HG03060 (cell line): ENCODE measurements around the gene GRID1.

Experiments
- ATAC-seq: cut with Tn5 transposase; IDR thresholded peaks from one replicate; pipeline ENCODE4 v1.9.1; 2021; ENCODE audit warnings: low read depth, moderate number of reproducible peaks; ENCODE audit not compliant: unreplicated experiment

GRID1 gene

DNA sequence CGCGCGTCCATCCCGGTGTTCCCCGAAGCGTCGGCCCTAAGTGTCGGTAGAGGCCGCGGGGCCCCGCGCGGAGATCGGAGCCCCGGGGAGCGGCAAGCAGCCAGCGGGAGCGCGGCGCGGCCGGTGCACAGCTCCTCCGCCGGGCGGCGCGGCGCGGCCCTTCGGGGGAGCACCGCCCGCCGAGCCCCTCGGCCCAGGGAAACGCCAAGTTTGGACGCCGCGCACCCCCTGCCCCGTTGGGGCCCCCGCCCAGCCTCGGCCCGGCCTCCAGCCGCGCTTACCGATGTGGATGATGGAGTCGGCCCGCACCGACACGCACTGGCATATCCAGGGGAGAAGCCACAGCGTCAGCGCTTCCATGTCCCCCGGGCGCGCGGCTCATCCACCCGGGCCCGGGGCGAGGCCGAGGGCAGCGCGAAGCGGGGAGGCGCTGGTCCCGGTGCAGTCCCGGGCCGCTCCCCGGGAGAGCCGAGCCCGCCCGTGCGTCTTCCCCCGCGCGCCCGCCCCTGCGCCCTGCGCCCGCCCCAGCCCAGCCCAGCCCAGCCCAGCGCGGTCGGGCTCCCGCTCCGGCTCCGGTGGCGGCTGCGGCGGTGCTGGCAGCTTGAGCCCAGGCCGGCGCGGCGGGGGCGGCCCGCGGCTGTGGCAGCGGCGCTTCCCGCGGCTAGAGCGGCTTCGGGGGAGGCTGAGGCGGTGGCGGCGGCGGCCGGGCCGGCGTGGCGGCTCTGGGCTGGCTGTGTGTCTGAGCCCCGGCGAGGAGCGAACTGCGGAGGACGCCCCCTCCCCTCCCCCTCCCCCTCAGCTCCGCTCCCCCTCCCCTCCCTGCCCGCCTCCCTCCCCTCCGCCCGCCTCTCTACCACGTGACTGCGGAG, at the start of gene GRID1:
TSS of gene GRID1 (minus strand) at position 763 of the 869 bp plus-strand sequence.
- no peak for ATAC-seq

DNA sequence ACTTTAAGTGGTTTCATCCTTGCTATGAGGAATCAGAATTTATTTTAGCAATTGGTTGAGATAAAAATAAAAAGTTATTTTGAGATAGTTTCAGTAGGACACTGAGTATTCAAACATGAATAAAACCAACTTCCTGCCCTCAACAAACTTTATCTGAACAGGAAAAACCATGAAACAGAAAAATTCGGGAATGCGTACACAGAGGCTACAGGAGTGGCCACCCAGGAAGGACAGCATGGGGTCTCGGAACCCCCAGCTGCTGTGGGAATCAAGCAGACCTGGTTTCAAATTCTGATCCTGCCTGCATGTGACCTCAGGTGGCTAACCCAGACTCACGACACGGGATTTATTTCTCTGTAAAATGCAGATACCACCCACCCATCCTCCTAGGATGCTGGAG, 49.0 kb upstream of the GRID1 start:
- no peak for ATAC-seq

DNA sequence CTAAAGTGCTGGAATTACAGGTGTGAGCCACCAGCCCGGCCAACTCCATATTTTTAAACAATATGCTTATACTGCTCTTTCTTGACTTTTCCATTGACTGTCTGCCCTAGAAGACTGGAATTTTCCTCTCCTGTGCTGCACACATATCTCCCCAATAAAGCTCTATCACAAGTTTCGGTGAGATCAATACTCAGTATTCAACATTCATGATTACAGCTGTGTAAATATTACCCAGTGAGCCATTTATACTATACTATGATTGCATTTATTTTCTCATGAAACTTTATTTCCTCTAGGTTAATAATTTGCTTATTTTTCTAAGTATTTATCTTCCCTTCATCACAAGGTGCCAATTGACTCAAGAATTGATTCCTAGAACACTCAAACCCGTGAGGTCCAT, 48.5 kb upstream of the GRID1 start:
- no peak for ATAC-seq

DNA sequence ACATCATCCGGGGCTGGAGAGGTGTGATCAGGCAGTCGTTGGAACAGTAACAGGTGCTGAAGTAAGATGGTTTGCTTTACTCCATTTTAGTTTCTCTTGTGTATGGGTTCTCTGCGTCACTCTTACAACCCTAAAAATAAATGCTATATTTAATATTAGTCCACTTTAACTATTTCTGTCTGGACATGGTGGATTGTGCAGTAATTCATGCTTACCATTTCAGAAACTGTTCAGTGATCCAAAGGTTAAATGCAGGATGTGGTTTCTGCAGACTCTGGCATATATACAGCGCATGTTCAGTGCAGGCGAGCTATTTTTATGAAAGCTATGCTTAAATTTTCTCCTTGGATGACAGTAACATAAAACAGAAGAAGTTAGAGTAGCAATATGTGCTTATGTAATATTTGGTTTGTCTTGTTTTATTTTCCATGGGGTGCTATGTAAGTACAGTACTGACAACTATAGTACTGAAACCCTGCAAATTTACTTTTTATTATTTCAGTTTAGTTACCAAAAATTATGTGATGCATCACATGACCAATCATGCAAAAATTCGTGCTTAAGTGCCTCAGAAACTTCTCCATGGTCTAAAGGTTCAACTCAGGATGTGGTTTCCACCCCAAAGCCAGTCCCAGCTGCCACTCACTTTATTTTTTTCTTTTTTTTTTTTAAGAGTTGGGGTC, 46.6 kb upstream of the GRID1 start:
- peak; percentile 76 for ATAC-seq

DNA sequence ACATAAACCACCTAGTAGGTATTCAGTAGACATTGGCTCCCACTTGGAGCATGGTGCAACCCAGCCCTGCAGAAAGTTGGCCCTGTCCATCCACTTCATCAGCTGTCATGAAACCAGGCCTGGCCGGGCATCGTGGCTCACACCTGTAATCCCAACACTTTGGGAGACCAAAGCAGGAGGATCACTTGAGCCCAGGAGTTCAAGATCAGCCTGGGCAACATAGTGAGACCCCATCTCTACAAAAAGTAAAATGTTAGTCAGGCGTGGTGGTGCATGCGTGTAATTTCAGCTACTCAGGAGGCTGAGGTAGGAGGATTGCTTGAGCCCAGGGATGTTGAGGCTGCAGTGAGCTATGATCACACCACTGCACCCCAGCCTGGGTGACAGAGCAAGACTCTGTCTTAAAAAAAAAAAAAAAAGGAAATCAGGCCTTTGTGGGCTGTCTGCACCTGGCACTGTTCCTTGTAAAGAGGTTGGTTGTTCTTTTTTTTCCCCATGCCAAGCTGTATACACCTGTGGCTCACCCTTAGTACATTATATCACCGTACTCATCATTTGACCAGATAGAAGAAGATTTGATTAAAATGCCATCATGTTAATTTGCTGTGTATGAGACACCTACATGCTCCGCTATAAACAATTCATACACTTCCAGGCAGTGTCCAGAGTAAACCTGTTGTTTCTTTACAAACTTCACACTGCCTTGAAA, 45.4 kb upstream of the GRID1 start:
- no peak for ATAC-seq

DNA sequence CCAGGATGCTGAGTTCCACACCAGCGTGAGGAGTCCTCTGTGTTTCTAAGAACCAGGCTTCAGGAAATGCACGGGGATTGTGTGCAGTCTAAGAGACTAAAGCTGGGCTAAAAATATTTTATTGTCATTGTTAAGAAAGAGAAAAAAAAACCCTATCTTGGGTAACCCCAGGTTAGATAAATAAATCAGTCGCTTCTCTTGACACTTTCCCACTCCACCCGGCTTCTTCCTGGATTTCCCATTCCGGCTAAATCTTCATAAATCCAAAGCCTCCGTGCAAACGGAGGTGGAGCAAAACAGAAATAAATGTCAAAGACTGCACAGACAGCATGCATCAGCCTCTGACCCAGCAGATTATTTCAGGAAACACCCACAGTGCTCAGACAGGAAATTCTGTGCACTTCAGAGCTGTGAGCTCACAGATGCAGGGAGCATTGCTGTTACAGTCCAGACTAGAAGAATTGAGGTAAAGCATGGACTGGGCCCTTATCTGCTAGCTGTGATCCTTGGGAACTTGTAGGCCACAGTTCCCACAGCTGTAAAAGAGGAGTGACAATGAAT, 44.8 kb upstream of the GRID1 start:
- no peak for ATAC-seq

DNA sequence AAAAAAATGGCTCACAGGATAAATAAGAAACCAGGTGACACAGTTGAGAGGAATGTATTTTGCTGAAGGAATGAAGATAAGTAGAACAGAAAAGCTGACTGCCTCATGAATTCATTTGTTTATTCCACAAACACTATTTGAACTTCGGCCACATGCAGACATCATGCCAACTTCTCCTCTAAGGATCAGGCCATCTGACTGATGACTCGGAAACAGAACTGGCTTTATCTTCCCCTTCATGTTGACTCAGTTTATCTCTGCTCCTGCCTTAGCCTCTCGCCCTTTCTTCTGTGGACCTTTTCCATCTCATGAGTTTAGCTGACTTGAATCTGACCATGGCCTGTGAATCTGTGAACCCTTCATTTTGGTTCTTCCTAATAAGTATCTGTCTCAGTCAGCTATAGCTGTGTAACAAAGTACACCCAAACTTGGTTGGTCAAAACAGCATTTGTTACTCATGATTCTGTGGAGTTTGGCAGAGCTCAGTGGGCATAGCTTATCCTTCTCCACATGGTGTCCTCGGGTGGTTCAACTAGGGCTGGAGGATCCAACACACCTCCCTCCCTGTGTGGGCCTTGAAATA, 44.0 kb upstream of the GRID1 start:
- no peak for ATAC-seq

DNA sequence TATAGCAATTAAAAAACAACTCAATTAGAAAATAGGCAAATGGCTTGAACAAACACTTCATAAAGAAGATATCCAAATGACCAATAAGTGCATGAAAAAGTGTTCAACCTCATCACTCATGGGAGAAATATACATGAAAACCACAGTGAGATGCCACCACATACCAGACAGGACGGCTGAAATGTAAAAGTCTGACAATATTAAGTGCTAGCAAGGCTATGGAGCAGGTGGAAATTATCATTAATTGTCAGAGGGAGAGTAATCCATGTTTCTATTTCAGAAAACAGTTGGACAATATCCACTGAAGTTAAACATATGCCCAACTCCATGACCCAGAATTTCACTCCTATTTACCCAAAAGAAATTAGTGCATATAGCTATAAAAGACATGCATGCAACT, 42.6 kb upstream of the GRID1 start:
- no peak for ATAC-seq

DNA sequence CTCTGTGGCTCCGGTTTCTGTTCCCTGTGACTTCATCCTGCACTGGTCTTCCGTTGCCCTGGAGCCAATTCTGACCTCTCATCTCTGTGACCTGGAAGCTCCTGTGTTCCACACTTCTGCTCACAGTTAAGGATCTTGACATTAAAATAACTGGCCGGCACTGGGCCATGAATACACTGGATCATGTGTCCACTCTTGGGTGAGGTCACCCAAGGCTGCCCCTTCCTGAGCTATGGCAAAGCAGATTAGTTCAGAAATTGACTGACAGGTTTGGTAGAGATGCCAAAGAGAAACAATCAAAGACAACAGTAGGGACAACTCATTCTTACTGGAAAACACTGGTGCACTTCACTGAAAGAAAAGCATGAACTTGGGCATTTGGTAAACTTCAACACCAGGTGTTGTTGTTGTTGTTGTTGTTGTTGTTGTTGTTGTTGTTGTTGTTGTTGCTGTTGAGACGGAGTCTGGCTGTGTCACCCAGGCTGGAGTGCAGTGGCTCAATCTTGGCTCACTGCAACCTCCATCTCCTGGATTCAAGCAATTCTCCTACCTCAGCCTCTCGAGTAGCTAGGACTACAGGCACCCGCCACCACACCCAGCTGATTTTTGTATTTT, 36.7 kb upstream of the GRID1 start:
- ATAC-seq: no peak

DNA sequence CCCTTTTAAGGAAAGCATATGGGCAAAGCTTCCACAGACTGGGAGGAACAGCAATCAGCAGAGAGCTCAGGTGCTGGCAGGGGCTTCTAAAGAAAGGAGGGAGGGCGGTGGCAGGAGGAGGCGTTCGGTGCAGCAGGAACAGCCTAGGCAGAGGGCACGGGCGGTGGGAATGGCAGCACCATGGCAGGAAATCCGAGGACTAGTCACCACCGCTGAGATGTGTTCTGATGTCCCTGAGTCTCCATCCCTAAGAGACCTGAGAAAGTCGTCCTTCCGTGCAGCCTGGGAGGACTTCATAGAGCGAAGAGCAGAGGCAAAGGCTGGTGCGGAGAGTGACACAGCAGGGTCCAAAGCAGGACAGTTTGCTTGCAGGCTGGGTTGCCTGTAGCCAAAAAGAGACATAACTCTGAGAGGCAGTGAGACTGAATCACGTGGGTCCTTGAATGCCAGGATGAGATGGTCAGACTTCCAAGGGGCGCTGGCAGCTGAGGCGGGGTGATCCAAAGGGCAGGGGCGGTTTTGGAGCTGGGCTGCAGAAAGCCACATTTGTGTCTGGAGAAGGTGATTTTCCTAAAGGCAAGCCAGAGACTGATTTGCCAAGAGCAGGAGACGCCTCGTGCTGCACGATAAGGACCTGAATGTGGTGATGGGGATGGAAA, 35.8 kb upstream of the GRID1 start:
- no peak for ATAC-seq

DNA sequence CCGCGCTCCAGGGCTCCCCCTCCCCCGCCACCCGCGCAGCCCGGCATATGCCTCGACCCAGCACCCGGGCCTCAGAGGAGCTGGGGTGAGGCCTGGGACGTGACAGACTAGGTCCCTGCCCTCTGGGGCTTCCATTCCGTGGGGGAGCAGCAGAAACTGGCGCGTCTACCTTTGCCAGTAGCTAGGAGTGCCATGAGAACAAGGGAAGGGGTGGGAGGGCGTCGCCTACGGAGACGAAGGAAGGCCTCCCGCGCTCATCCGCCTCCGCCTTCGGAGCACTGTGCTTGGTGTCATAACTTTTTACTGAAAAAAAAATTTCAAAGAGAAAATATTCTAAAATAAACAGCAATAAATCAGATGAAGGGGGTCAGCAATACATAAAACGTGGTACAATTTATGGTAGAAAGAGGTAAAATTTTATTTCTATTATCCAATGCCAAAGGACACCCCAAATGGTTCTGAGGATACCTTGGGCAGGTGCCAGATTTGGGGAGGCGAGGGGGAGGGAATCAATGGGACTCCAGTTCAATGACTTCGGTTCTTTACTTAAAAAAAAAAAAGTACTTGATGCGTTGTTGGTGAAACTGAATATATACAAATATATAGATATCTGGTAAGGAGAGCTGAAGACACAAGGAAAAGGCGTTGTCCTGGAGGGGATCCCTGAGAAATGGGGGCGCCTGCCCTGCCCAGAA, 35.1 kb upstream of the GRID1 start:
- ATAC-seq: no peak

DNA sequence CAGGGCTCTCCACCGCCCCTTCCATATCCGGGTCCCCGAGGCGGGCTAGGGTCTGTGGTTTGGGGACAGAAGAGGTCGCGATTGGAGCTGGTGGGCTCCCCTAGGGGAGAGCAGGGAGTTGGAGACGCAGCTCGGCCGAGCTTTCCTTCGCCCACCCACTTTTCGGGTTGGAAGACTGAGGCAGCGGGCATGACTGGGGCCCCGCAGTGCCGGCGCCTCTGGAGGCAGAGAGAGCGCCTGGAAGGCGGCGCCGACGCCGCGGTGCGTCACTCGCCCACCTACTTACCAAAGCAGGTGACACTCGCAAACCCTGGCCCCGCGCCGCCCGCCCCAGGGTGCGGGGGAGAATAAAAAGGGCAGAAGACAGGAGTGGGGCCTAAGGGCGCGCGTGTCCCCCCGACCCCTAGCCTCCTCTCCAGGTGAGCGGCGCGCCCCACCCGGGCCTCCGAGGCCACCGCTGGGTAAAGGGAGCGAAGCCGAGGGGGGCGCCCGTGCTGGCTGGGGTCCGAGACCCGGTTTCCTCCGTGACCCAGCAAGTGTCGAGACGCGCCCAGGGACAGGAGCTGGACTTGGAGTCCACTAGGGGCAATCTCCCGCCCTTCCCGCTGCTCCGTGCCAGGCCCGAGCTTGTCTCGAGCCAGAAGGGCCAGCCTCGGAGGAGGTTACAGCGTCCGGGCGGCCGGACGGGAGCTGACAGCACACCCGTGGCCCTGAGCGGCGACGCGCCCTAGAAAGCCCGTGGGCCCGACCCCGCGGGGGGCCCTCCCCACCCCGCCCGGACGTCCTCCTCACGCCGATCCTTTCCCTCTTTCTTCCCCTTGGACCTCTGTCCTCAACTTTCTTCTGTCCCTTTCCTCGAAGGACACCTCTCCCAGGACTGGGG, 34.4 kb upstream of the GRID1 start:
- peak; percentile 16 for ATAC-seq

DNA sequence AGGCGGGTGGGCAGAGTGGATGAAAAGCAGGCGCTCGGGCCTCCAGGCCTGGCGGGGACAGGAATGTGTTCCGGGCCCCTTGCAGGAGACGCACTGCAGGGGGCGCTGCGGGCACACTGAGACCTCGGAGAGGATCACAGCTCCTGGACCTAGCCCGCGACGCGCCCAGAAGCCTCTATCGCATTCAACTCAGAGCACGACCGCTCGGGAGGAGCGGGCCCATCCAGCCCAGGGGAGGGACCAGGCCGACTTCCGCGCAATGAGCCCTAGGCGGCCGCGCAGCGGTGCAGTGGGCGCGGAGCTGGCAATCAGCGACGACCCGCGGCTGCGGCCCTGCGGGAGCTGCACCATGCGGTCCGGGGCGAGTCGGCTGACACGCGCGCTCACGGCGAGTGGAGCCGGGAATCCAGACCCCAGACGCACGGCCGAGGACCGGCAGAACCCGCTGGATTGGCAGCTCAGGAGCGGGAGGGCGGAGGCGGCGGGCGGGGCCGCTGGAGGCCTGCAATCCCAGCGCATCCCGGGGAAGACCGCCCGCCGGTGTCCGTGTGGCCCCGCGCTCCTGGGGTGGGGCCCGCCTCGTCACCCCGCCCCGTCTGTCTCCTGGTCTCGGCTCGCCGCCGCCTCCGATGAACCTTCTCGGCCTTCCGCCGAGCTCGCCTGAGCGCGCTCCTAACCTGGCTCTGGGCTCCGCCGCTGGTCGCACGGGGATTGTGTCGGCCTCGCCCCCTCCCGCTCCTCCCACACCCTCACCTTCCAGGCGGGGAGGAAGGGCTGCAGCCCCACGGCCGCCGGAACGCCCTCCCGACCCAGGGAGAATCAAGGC, 33.5 kb upstream of the GRID1 start:
- peak; percentile 65 for ATAC-seq

DNA sequence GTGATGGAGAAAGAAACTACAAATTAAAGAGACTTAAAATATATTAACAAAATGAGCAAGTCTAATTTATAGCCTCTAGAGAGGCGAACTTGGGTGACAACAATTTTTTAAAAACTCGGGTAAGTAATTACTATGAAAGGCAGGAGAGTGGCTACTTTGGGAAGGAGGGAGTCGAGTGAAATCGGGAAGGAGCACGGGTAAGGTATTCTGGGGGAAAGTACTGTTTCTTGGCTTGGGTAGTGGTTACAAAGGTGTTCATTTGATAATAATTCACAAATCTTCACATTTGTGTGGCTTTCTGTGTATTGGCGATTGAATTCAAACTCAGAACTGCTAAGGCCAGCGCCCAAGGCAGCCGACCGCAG, 32.9 kb upstream of the GRID1 start:
- no peak for ATAC-seq

DNA sequence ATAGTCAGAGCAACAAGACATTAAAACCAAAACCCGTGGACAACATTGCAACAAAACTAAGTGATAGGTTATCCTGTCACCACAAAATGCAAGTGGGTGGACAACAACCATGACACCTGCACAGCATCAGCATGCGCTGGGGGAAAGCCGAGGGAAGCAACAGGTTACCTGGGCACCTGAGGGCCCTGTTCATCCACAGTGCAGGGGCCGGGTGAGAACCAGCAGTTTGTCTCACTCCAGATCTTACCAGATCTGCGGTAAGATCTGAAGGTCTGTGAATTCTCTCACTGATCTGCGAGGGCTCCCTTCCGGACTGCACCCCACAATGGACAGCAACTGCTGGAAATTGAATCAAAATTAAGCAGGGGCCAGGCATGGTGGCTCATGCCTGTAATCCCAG, 30.5 kb upstream of the GRID1 start:
- ATAC-seq: no peak

DNA sequence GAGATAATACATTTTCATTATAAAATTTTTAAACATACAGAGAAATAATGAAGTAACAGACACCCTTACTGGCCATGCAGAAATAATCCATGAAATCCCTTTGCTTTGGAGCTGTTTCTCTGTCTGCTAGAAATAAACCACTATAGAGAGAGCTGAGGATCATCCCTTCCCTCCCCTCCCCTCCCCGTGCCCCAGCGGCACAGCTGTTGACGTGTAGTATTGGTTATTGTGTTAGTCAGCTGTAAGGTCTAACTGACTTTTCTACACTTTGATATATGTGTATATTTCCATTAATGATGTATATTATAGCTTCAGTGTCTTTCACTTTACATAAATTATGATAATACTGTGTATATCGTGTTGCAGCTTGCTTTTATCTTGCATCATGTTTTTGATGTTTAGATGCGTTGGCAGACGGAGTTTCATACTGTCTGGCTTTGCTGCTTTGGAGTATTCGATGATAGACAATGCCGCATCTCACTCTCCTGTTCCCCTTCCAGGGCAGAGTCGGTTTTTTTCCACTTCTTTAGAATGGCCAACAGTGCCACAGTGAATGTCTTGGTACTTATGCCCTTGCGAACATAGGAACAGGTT, 27.4 kb upstream of the GRID1 start:
- ATAC-seq: no peak

DNA sequence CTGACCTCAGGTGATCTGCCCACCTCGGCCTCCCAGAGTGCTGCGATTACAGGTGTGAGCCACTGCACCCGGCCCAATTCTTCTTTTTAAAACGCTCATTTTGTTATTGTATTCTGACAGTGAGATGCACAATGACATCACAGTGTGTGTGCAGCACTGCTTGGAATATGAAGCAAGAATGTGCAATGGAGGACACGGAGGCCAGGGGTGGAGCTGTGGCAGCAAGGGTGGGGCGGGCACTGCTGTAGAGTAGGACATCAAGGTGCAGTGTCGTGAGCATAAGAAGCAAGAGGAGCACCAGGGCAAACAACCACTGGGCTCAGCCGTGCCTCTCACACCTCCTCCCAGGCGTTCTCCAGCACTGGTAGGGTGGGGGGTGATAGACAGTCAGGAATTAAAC, 26.8 kb upstream of the GRID1 start:
- ATAC-seq: no peak
